ENCODE measurements around the gene ANKRD60.
A peak's percentile ranks its signal among the peaks of the same experiment; 100 is the strongest.

The ANKRD60 gene

GRCh38 chr20:58228484-58229197 is at the start of gene ANKRD60:
ANKRD60 (minus strand) TSS chr20:58228653; CDS start chr20:58228653, 0 bp downstream.
- peaks cover 47 to 66% (median 58%) of the 10 kb centered on the region in 11 experiments for H3K27me3 ChIP-seq
- H3K27ac ChIP-seq, result no peak within 1 kb of the TSS
- H4K20me1 ChIP-seq, result peaks cover 0 to 12% (median 0%) of the 10 kb centered on the region in 11 experiments; a peak in 3 of 22 replicates
- H3K4me1 ChIP-seq, result peaks cover 0 to 11% (median 4%) of the 10 kb centered on the region in 10 experiments; a peak in 11 of 20 replicates
- peaks cover 0 to 11% (median 0%) of the 10 kb centered on the region in 11 experiments; a peak in 4 of 22 replicates for H3K9me3 ChIP-seq (replicated peaks in 1 of 11)
- no peak for TF ChIP-seq Cebpa-rat (IDR thresholded peaks at IDR 0.05)
- H3K4me2 ChIP-seq, result peak within 1 kb of the TSS; percentile 60 to 90 (median 72)
- peaks cover 0 to 4% (median 0%) of the 10 kb centered on the region in 11 experiments; a peak in 2 of 22 replicates for H3K36me3 ChIP-seq
- peak within 1 kb of the TSS; percentile 30 to 61 (median 47); a peak in 18 of 20 replicates for H3K4me3 ChIP-seq
- peak within 1 kb of the TSS in 5 of 11 experiments; percentile 1 to 54 (median 22); a peak in 4 of 22 replicates for H3K9ac ChIP-seq

DNA sequence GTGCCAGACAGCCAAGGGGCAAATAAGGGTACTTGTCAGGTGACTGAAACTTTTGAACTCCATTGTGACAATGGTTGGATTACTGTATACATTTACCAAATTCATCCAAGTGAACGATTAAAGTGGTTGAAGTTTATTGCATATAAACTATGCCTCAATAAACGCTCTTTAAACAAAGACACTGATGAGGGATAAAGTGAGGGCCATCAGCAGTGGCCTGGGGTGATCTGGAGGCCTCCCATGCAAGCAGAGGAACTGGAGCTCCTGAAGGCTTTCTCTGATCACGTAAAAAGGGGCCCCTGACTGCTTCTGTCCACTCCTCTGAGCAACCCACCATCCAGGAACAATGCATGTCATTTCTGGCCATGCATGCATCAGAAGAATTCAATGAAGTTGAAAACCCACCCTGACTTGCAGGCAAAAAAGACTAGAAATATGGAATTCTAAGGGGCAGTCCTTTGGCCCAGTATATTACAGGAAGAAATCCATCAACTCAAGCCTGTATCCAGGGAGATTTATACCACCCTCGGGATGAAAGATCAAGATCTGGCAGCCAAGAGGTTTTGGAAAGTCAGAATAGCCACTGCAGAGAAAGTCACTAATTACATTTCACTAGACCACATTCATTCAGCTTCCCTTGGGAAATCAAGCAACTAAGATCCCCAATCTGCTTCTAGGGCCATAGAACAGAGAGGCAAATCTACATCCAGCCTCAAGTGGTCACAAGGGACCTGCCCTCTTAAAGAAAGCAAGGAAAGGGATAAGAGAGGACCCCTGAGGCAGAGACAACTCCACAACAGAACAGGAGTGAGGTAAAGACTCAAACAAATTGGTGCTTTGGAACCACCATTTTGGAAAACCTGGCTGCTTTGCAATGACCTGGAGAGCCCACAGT is 49.4 kb upstream of the ANKRD60 start:
- TF ChIP-seq Cebpa-rat (IDR thresholded peaks at IDR 0.05), result no peak
- H3K4me3 ChIP-seq, result no peak overlapping the region
- H3K27ac ChIP-seq, result no peak overlapping the region
- no peaks in the 10 kb centered on the region for H3K4me1 ChIP-seq
- H3K9me3 ChIP-seq (replicated peaks in 1 of 11), result peaks cover 11 to 27% (median 20%) of the 10 kb centered on the region in 11 experiments; a peak in 21 of 22 replicates
- H3K9ac ChIP-seq, result no peak overlapping the region
- peaks cover 0 to 38% (median 5%) of the 10 kb centered on the region in 11 experiments; a peak in 9 of 22 replicates for H3K36me3 ChIP-seq
- no peaks in the 10 kb centered on the region for H3K27me3 ChIP-seq
- H4K20me1 ChIP-seq, result peaks cover 0 to 36% (median 0%) of the 10 kb centered on the region in 11 experiments; a peak in 2 of 22 replicates
- peak overlapping the region in 1 of 11 experiments; percentile 11; a peak in 1 of 22 replicates for H3K4me2 ChIP-seq

- H3K27ac ChIP-seq, result no peak overlapping the region
- H3K27me3 ChIP-seq, result no peaks in the 10 kb centered on the region
- H3K4me3 ChIP-seq, result no peak overlapping the region
- H3K9me3 ChIP-seq (replicated peaks in 1 of 11), result peaks cover 11 to 27% (median 20%) of the 10 kb centered on the region in 11 experiments; a peak in 21 of 22 replicates
- no peak overlapping the region for H3K4me2 ChIP-seq
- no peaks in the 10 kb centered on the region for H3K4me1 ChIP-seq
- TF ChIP-seq Cebpa-rat (IDR thresholded peaks at IDR 0.05), result no peak
- no peak overlapping the region for H3K9ac ChIP-seq
- H3K36me3 ChIP-seq, result peaks cover 0 to 45% (median 7%) of the 10 kb centered on the region in 11 experiments; a peak in 10 of 22 replicates
- peaks cover 0 to 32% (median 0%) of the 10 kb centered on the region in 11 experiments; a peak in 2 of 22 replicates for H4K20me1 ChIP-seq
Measured at GRCh38 chr20:58277107-58277506, 48.7 kb upstream of the ANKRD60 start.

- H3K9me3 ChIP-seq (replicated peaks in 1 of 11), result peaks cover 11 to 27% (median 20%) of the 10 kb centered on the region in 11 experiments; a peak in 21 of 22 replicates
- H4K20me1 ChIP-seq, result peaks cover 0 to 25% (median 0%) of the 10 kb centered on the region in 11 experiments; a peak in 2 of 22 replicates
- peaks cover 0 to under 1% (median under 1%) of the 10 kb centered on the region in 10 experiments; a peak in 6 of 20 replicates for H3K4me1 ChIP-seq
- peaks cover 0 to 68% (median 11%) of the 10 kb centered on the region in 11 experiments; a peak in 12 of 22 replicates for H3K36me3 ChIP-seq
- no peak overlapping the region for H3K9ac ChIP-seq
- no peak overlapping the region for H3K4me3 ChIP-seq
- TF ChIP-seq Cebpa-rat (IDR thresholded peaks at IDR 0.05), result no peak
- H3K4me2 ChIP-seq, result no peak overlapping the region
- no peak overlapping the region for H3K27ac ChIP-seq
- no peaks in the 10 kb centered on the region for H3K27me3 ChIP-seq
Measured at GRCh38 chr20:58274384-58274783, 45.9 kb upstream of the ANKRD60 start.

DNA sequence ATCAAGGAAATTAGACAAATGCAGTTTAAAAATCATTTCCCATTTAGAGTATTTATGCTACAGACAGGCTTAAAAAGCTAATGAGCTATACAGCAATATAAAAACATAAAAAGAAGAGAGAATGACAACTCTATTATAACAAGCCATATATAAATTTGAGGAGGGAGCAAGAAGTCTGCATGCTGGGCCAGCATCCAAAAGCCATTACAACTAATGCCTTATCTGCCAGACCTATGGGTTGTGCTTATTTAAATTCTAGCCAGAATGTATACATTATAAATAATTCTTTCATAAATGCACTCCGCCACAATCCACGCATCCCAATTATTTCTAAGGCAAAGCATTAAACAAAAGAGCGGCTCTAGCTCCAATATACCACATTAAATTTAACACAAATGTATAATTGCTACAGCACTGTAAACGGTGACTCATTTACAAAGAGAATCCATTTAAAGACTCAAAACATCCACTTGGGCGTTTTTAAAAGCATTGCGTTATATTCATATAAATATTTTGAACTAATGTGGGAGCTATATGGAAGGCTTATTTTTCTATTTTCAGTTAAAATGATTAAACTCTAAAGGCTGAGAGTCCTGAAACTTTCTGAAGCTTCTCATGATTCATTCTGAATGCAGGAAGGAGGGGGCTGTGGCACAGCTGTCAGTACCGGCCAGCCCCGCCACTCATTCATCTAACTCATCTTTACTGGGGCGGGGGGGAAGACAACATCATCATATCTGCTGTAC is 43.3 kb upstream of the ANKRD60 start:
- Histone ChIP-seq H3K27ac (no peak overlapping the region), H3K9me3 (replicated peaks in 1 of 11) (peaks cover 11 to 27% (median 20%) of the 10 kb centered on the region in 11 experiments; a peak in 21 of 22 replicates)

DNA sequence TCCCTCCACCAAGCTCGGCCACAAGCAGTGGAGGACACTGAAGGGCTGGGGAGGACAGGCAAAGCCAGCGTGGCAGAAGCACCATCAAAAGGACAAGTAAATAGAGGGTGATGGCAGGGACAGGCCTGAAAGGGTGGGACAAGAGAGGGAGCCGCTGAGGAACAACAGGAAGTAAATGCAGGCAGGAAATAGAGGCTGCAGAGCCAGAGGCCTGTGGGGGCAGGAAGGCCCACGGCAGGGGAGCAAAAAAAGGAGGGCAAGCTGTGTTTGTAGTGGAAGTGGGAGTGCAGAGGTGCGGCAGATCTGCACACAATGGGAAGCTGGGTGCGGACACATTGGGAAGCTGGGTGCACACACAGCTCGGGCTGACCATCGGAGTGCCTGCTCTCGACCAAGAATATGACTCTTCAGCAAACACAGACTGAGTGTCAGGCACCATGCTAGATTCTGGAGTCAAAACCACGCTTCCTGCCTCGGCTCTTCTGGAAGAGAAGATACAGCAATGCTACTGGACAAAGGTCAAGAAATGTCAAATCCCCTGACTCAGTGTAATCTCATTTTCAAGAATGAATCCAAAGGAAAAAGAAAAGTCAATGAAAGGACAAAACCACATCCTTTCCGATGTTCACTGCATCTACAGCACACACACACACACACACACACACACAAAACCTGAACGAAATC is 40.6 kb upstream of the ANKRD60 start:
- Histone ChIP-seq H3K4me3 (no peak overlapping the region), H3K9ac (no peak overlapping the region), H3K27me3 (no peaks in the 10 kb centered on the region), H3K27ac (peak overlapping the region in 1 of 11 experiments; percentile 2; a peak in 3 of 22 replicates), H3K4me2 (peak overlapping the region; percentile 1 to 69 (median 41); a peak in 16 of 22 replicates), H3K9me3 (replicated peaks in 1 of 11) (peaks cover 5 to 12% (median 7%) of the 10 kb centered on the region in 11 experiments; a peak in 19 of 22 replicates), H3K36me3 (peaks cover 0 to 92% (median 13%) of the 10 kb centered on the region in 11 experiments; a peak in 16 of 22 replicates), H3K4me1 (peaks cover 6 to 12% (median 8%) of the 10 kb centered on the region in 10 experiments; a peak in 17 of 20 replicates), H4K20me1 (0 out of 22 replicates have a peak, but pooled peaks cover 0 to 10% (median 0%) of the 10 kb centered on the region in 11 experiments)
- no peak for TF ChIP-seq Cebpa-rat (IDR thresholded peaks at IDR 0.05)

More for the DNA sequence above, 43.3 kb upstream of the ANKRD60 start:
- peaks cover 6 to 12% (median 8%) of the 10 kb centered on the region in 10 experiments; a peak in 17 of 20 replicates for H3K4me1 ChIP-seq
- H4K20me1 ChIP-seq, result 0 out of 22 replicates have a peak, but pooled peaks cover 0 to 10% (median 0%) of the 10 kb centered on the region in 11 experiments
- no peaks in the 10 kb centered on the region for H3K27me3 ChIP-seq
- no peak for TF ChIP-seq Cebpa-rat (IDR thresholded peaks at IDR 0.05)
- no peak overlapping the region for H3K4me2 ChIP-seq
- no peak overlapping the region for H3K9ac ChIP-seq
- no peak overlapping the region for H3K4me3 ChIP-seq
- peaks cover 0 to 74% (median 13%) of the 10 kb centered on the region in 11 experiments; a peak in 16 of 22 replicates for H3K36me3 ChIP-seq

GRCh38 chr20:58268421-58268821 is 40.0 kb upstream of the ANKRD60 start:
- H3K9me3 ChIP-seq (replicated peaks in 1 of 11), result peaks cover under 1 to 8% (median 2%) of the 10 kb centered on the region in 11 experiments; a peak in 14 of 22 replicates
- no peak for TF ChIP-seq Cebpa-rat (IDR thresholded peaks at IDR 0.05)

More at GRCh38 chr20:58268421-58268821, 40.0 kb upstream of the ANKRD60 start:
- peaks cover 0 to 95% (median 10%) of the 10 kb centered on the region in 11 experiments; a peak in 15 of 22 replicates for H3K36me3 ChIP-seq
- H3K4me1 ChIP-seq, result peaks cover 6 to 12% (median 8%) of the 10 kb centered on the region in 10 experiments; a peak in 17 of 20 replicates
- H3K4me3 ChIP-seq, result no peak overlapping the region
- no peaks in the 10 kb centered on the region for H3K27me3 ChIP-seq
- H3K4me2 ChIP-seq, result peak overlapping the region in 6 of 11 experiments; percentile 39 to 69 (median 47); a peak in 10 of 22 replicates
- H3K9ac ChIP-seq, result no peak overlapping the region
- 0 out of 22 replicates have a peak, but pooled peaks cover 0 to 7% (median 0%) of the 10 kb centered on the region in 11 experiments for H4K20me1 ChIP-seq
- H3K27ac ChIP-seq, result no peak overlapping the region; a peak in 1 of 22 replicates

Data from BLaER1 treated with 17β-estradiol and CSF1 and Interleukin-3, amounts not matched to agents 10 nM and 100 nM (cell line).